IPS-11a (cell line): ENCODE results near the gene TANC1.

Source experiments
- H3K4me3 ChIP-seq: one replicate; pipeline ENCODE4 v1.5.1; 2013; ENCODE audit warnings: low read depth, low read length, control low read depth

The TANC1 gene

GRCh38 chr2:159211447-159212396, 243.3 kb downstream of the TANC1 start:
- no peak overlapping the region for H3K4me3 ChIP-seq

- H3K4me3 ChIP-seq, result no peak overlapping the region
Observed at GRCh38 chr2:159213296-159213695, 244.9 kb downstream of the TANC1 start.

- no peak overlapping the region for H3K4me3 ChIP-seq
Observed at GRCh38 chr2:159214325-159214865, 246.0 kb downstream of the TANC1 start.

- no peak overlapping the region for H3K4me3 ChIP-seq
Observed at GRCh38 chr2:159215116-159215515, 246.7 kb downstream of the TANC1 start.

- no peak overlapping the region for H3K4me3 ChIP-seq
Observed at GRCh38 chr2:159217676-159218075, 249.2 kb downstream of the TANC1 start.

- no peak overlapping the region for H3K4me3 ChIP-seq
Observed at GRCh38 chr2:159218389-159218788, 249.9 kb downstream of the TANC1 start.

- H3K4me3 ChIP-seq, result no peak overlapping the region
Observed at GRCh38 chr2:159219394-159219998, 251.1 kb downstream of the TANC1 start.

- no peak overlapping the region for H3K4me3 ChIP-seq
Observed at GRCh38 chr2:159224061-159224813, 255.8 kb downstream of the TANC1 start.

- no peak overlapping the region for H3K4me3 ChIP-seq
Observed at GRCh38 chr2:159225025-159226016, 256.9 kb downstream of the TANC1 start.

GRCh38 chr2:159226059-159226461, 257.6 kb downstream of the TANC1 start:
- H3K4me3 ChIP-seq, result no peak overlapping the region

- H3K4me3 ChIP-seq, result no peak overlapping the region
Observed at GRCh38 chr2:159226608-159227385, 258.4 kb downstream of the TANC1 start.

- no peak overlapping the region for H3K4me3 ChIP-seq
Observed at GRCh38 chr2:159227467-159227866, 259.0 kb downstream of the TANC1 start.

- no peak overlapping the region for H3K4me3 ChIP-seq
Observed at GRCh38 chr2:159228081-159228581, 259.7 kb downstream of the TANC1 start.

GRCh38 chr2:159229476-159230144, 261.2 kb downstream of the TANC1 start:
- no peak overlapping the region for H3K4me3 ChIP-seq

GRCh38 chr2:159230145-159230877, 261.9 kb downstream of the TANC1 start:
- H3K4me3 ChIP-seq, result no peak overlapping the region

GRCh38 chr2:159232456-159233170, 264.2 kb downstream of the TANC1 start:
- H3K4me3 ChIP-seq, result no peak overlapping the region

GRCh38 chr2:159234868-159235267, 266.4 kb downstream of the TANC1 start:
- no peak overlapping the region for H3K4me3 ChIP-seq
